Ascending aorta (tissue), 2 donors: ENCODE results near the gene RIMKLB. TPM values are rescaled to one million over a fixed set of nuclear protein-coding genes. Genes with fewer than 3 reads are reported as not detected.

ENCODE experiments used
- DNase-seq, 2 donors: peaks; one replicate each; pipeline ENCODE4 v3.0.0-alpha.2; 2019; ENCODE audit warnings: low spot score in 2 of 2
- H3K27ac ChIP-seq, 2 donors: fragments of 200-600 bp; sonication (generic); one replicate each; pipeline ENCODE4 v1.5.1; 2016 to 2017; ENCODE audit warnings: mild to moderate bottlenecking in 1 of 2
- H3K27me3 ChIP-seq: fragments of 200-600 bp; sonication (generic); one replicate; pipeline ENCODE4 v1.5.1; 2017
- H3K36me3 ChIP-seq, 2 donors: fragments of 200-600 bp; sonication (generic); one replicate each; pipeline ENCODE4 v1.5.1; 2016
- H3K4me1 ChIP-seq, 2 donors: fragments of 200-600 bp; sonication (generic); one replicate each; pipeline ENCODE4 v1.5.1; 2016 to 2017; ENCODE audit warnings: mild to moderate bottlenecking in 1 of 2
- H3K4me3 ChIP-seq, 2 donors: fragments of 200-600 bp; sonication (generic); one replicate each; pipeline ENCODE4 v1.5.1; 2016 to 2017; ENCODE audit warnings: mild to moderate bottlenecking in 1 of 2
- H3K9me3 ChIP-seq, 2 donors: fragments of 200-600 bp; sonication (generic); one replicate each; pipeline ENCODE4 v1.5.1; 2016
- CTCF ChIP-seq, 3 experiments: fragments of 200-600 bp in 2 of 3; fragments of 450-650 bp in 1 of 3; sonication (generic) in 2 of 3; IDR thresholded peaks; one replicate each; pipeline ENCODE4 v1.5.1; 2016 to 2019; ENCODE audit warnings: antibody characterized with exemption in 3 of 3, mild to moderate bottlenecking in 1 of 3, moderate library complexity in 1 of 3
- intact Hi-C: fragments of 100-400 bp; cut with DNase I; formaldehyde crosslinking; loops from one replicate; pipeline ENCODE4 v1.15.1; 2023
- total RNA-seq: library from RNA; depleted of rRNA; stranded (reverse); fragments of >200 nt; gene quantifications from one replicate; pipeline ENCODE4 v1.1.0, GENCODE V29; 2016

Gene RIMKLB
- total RNA-seq, 1 donor from 2014 or later, result 26.0 TPM

GRCh38 chr12:8661751-8662150, 36.0 kb upstream of the RIMKLB start:
- H3K4me3 ChIP-seq, result no peak overlapping the region
- no peaks in the 10 kb centered on the region for H3K27me3 ChIP-seq
- H3K4me1 ChIP-seq, result no peaks in the 10 kb centered on the region
- H3K27ac ChIP-seq, result no peak overlapping the region
- no peaks in the 10 kb centered on the region for H3K36me3 ChIP-seq
- no peak for TF ChIP-seq CTCF (IDR thresholded peaks at IDR 0.05)
- H3K9me3 ChIP-seq, result no peaks in the 10 kb centered on the region
- DNase-seq, result no peak
- intact Hi-C loops, result loop anchor here (5.0 kb wide), 1 partner anchor 231 kb away; no protein-coding TSS in a partner anchor

GRCh38 chr12:8662593-8662992, 35.2 kb upstream of the RIMKLB start, which contains the start of gene MFAP5:
Gene MFAP5 (minus strand): TSS chr12:8662826. CDS start chr12:8662104, 722 bp downstream.
- no peak for TF ChIP-seq CTCF (IDR thresholded peaks at IDR 0.05)
- H3K9me3 ChIP-seq, result no peaks in the 10 kb centered on the region
- intact Hi-C loops, result loop anchor here (5.0 kb wide), 1 partner anchor 230 kb away; no protein-coding TSS in a partner anchor
- DNase-seq, result no peak
- no peaks in the 10 kb centered on the region for H3K4me1 ChIP-seq
- peak within 1 kb of the TSS in 1 of 2 donors; percentile 43 for H3K27ac ChIP-seq
- H3K36me3 ChIP-seq, result no peaks in the 10 kb centered on the region
- no peaks in the 10 kb centered on the region for H3K27me3 ChIP-seq
- H3K4me3 ChIP-seq, result no peak within 1 kb of the TSS

- H3K4me1 ChIP-seq, result no peaks in the 10 kb centered on the region
- no peaks in the 10 kb centered on the region for H3K27me3 ChIP-seq
- no peaks in the 10 kb centered on the region for H3K9me3 ChIP-seq
- no peaks in the 10 kb centered on the region for H3K36me3 ChIP-seq
- TF ChIP-seq CTCF (IDR thresholded peaks at IDR 0.05), result no peak
- no peak overlapping the region for H3K4me3 ChIP-seq
- DNase-seq, result peak in 1 of 2 donors; percentile 77
- intact Hi-C loops, result loop anchor here (5.0 kb wide), 1 partner anchor 228 kb away; no protein-coding TSS in a partner anchor
- peak overlapping the region in 1 of 2 donors; percentile 43 for H3K27ac ChIP-seq
These were observed 33.4 kb upstream of the RIMKLB start for GRCh38 chr12:8664228-8664913.

- H3K4me3 ChIP-seq, result no peak overlapping the region
- no peaks in the 10 kb centered on the region for H3K4me1 ChIP-seq
- no peak for TF ChIP-seq CTCF (IDR thresholded peaks at IDR 0.05)
- intact Hi-C loops, result no loop called here
- no peak for DNase-seq
- no peak overlapping the region for H3K27ac ChIP-seq
- H3K36me3 ChIP-seq, result no peaks in the 10 kb centered on the region
- H3K27me3 ChIP-seq, result no peaks in the 10 kb centered on the region
- H3K9me3 ChIP-seq, result no peaks in the 10 kb centered on the region
These were observed 32.0 kb upstream of the RIMKLB start for GRCh38 chr12:8665759-8666158.

GRCh38 chr12:8667270-8667669, 30.5 kb upstream of the RIMKLB start:
- no peaks in the 10 kb centered on the region for H3K27me3 ChIP-seq
- no peak for TF ChIP-seq CTCF (IDR thresholded peaks at IDR 0.05)
- intact Hi-C loops, result no loop called here
- no peaks in the 10 kb centered on the region for H3K4me1 ChIP-seq
- no peak overlapping the region for H3K27ac ChIP-seq
- DNase-seq, result no peak
- no peaks in the 10 kb centered on the region for H3K9me3 ChIP-seq
- H3K4me3 ChIP-seq, result no peak overlapping the region
- no peaks in the 10 kb centered on the region for H3K36me3 ChIP-seq
